ENCODE data around the gene CLASP2.

CLASP2 gene

GRCh38 chr3:33629219-33629618 lies 88.8 kb downstream of the CLASP2 start:
- TF ChIP-seq, protein P1, sequence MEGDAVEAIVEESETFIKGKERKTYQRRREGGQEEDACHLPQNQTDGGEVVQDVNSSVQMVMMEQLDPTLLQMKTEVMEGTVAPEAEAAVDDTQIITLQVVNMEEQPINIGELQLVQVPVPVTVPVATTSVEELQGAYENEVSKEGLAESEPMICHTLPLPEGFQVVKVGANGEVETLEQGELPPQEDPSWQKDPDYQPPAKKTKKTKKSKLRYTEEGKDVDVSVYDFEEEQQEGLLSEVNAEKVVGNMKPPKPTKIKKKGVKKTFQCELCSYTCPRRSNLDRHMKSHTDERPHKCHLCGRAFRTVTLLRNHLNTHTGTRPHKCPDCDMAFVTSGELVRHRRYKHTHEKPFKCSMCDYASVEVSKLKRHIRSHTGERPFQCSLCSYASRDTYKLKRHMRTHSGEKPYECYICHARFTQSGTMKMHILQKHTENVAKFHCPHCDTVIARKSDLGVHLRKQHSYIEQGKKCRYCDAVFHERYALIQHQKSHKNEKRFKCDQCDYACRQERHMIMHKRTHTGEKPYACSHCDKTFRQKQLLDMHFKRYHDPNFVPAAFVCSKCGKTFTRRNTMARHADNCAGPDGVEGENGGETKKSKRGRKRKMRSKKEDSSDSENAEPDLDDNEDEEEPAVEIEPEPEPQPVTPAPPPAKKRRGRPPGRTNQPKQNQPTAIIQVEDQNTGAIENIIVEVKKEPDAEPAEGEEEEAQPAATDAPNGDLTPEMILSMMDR (IDR thresholded peaks at IDR 0.05; ENCODE audit: low read depth, low read length), result no peak
- H3K4me3 ChIP-seq (ENCODE audit: low read depth, low read length), result no peak overlapping the region
- no peaks in the 10 kb centered on the region for H3K9me3 ChIP-seq
- DNase-seq, result no peak
- H3K36me3 ChIP-seq, result no peaks in the 10 kb centered on the region; the same call in 1 of the 2 replicates
- no peaks in the 10 kb centered on the region for H3K27me3 ChIP-seq
- no peaks in the 10 kb centered on the region for H3K4me1 ChIP-seq

- DNase-seq, result no peak
- Histone ChIP-seq H3K36me3 (no peaks in the 10 kb centered on the region), H3K9me3 (no peaks in the 10 kb centered on the region), H3K4me1 (no peaks in the 10 kb centered on the region), H3K4me3 (ENCODE audit: low read depth, low read length) (no peak overlapping the region), H3K27me3 (no peaks in the 10 kb centered on the region)
- TF ChIP-seq, protein P1 (IDR thresholded peaks at IDR 0.05; ENCODE audit: low read depth, low read length), result no peak
These were observed 93.3 kb downstream of the CLASP2 start for GRCh38 chr3:33624756-33625155.

- H3K4me3 ChIP-seq (ENCODE audit: low read depth, low read length), result no peak overlapping the region
- H3K36me3 ChIP-seq, result no peaks in the 10 kb centered on the region
- DNase-seq, result no peak
- no peaks in the 10 kb centered on the region for H3K4me1 ChIP-seq
- TF ChIP-seq, protein P1 (IDR thresholded peaks at IDR 0.05; ENCODE audit: low read depth, low read length), result no peak
- no peaks in the 10 kb centered on the region for H3K9me3 ChIP-seq
- H3K27me3 ChIP-seq, result no peaks in the 10 kb centered on the region
These were observed 105.0 kb downstream of the CLASP2 start for GRCh38 chr3:33613041-33613440.

GRCh38 chr3:33612607-33613006 lies 105.4 kb downstream of the CLASP2 start:
- H3K9me3 ChIP-seq, result no peaks in the 10 kb centered on the region
- TF ChIP-seq, protein P1 (IDR thresholded peaks at IDR 0.05; ENCODE audit: low read depth, low read length), result no peak

DNA sequence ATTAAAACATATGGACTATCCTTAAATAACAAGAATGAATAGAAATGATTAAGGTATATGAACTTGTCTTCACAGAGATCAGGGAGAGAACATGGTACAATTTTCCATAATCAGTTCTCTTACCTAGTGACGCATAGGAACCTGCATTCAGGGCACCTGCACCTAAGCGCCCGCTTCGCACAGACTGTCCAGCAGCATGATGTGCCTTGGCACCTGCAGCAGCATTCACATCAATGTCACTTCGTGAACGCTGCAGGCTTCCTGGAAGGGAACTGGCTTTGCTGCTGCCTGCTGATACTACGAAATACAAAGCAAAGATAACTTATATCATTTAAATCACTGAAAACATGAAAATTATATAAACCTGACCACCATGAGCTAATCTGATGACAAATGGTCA lies 115.2 kb downstream of the CLASP2 start:
- no peak overlapping the region for H3K4me3 ChIP-seq (ENCODE audit: low read depth, low read length)
- no peaks in the 10 kb centered on the region for H3K9me3 ChIP-seq
- no peaks in the 10 kb centered on the region for H3K4me1 ChIP-seq
- H3K27me3 ChIP-seq, result no peaks in the 10 kb centered on the region
- no peak for DNase-seq
- no peaks in the 10 kb centered on the region; the same call in 1 of the 2 replicates for H3K36me3 ChIP-seq
- TF ChIP-seq, protein P1 (IDR thresholded peaks at IDR 0.05; ENCODE audit: low read depth, low read length), result no peak

More at GRCh38 chr3:33612607-33613006, 105.4 kb downstream of the CLASP2 start:
- H3K36me3 ChIP-seq, result no peaks in the 10 kb centered on the region
- H3K4me3 ChIP-seq (ENCODE audit: low read depth, low read length), result no peak overlapping the region
- DNase-seq, result no peak
- H3K27me3 ChIP-seq, result no peaks in the 10 kb centered on the region
- no peaks in the 10 kb centered on the region for H3K4me1 ChIP-seq

DNA sequence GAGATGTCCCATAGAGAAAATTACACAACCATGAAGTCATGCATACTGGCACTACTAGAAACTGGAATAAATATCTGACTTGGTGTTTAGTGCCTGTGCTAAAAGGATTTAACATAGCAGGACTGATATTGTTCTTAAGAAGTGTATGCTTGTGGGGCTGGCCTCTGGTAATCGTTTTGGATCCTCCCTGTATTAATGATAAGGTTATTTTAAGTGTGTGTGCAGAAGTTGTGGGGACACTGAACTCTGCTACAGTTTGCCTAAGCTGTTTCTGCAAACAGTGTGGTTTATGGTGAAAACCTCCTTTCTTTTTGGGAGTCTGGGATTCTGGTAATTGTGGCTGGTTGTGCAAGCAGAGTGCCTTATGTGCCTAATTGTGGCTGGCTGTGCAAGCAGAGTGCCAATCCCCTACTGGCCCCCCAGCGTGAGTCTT lies 120.8 kb downstream of the CLASP2 start:
- Histone ChIP-seq H3K4me3 (ENCODE audit: low read depth, low read length) (no peak overlapping the region), H3K36me3 (no peaks in the 10 kb centered on the region), H3K27me3 (no peaks in the 10 kb centered on the region), H3K9me3 (no peaks in the 10 kb centered on the region), H3K4me1 (no peaks in the 10 kb centered on the region)
- TF ChIP-seq, protein P1 (IDR thresholded peaks at IDR 0.05; ENCODE audit: low read depth, low read length), result no peak
- DNase-seq, result no peak

All from BE2C (cell line).